A549 (cell line): ENCODE results near the gene RIF1.

Experiments used
- CHD2 ChIP-seq: fragments of 150-350 bp; IDR thresholded peaks from 2 replicates; pipeline ENCODE4 v1.6.1; 2014; ENCODE audit warnings: low read length; ENCODE audit not compliant: partially characterized antibody
- CTCF ChIP-seq: fragments of >200 bp; sonication (Bioruptor Twin); formaldehyde crosslinking; IDR thresholded peaks from 3 replicates; pipeline ENCODE4 v1.5.1; 2016
- E2F6 ChIP-seq: IDR thresholded peaks from 2 replicates; pipeline ENCODE4 v1.6.1; 2012; ENCODE audit warnings: low read depth, borderline replicate concordance
- EP300 ChIP-seq, 2 experiments: fragments of >200 bp; sonication (Bioruptor Twin); formaldehyde crosslinking; IDR thresholded peaks; 2 replicates in 1 of 2; 3 replicates in 1 of 2; pipeline ENCODE4 v1.6.1; 2016 to 2017
- HEYL ChIP-seq: fragments of 250-450 bp; sonication (Bioruptor Pico); IDR thresholded peaks from 2 replicates; pipeline ENCODE4 v1.8.0; 2021; ENCODE audit warnings: mild to moderate bottlenecking, moderate library complexity
- MAZ ChIP-seq: fragments of 150-350 bp; IDR thresholded peaks from 2 replicates; pipeline ENCODE4 v1.6.1; 2014; ENCODE audit warnings: antibody characterized with exemption, low read depth, low read length, borderline replicate concordance
- RARB ChIP-seq: fragments of 250-450 bp; sonication (Bioruptor Pico); IDR thresholded peaks from 2 replicates; pipeline ENCODE4 v1.8.0; 2021; ENCODE audit warnings: mild to moderate bottlenecking, moderate library complexity
- RCOR1 ChIP-seq: fragments of 150-350 bp; IDR thresholded peaks from 2 replicates; pipeline ENCODE4 v1.6.1; 2014; ENCODE audit warnings: antibody characterized with exemption, low read length, low read depth
- REST ChIP-seq: fragments of 200-600 bp; sonication (generic); IDR thresholded peaks from 2 replicates; pipeline ENCODE4 v1.6.1; 2016; ENCODE audit warnings: antibody characterized with exemption, mild to moderate bottlenecking, moderate library complexity
- RFX5 ChIP-seq: fragments of 450-650 bp; IDR thresholded peaks from 2 replicates; pipeline ENCODE4 v1.7.1; 2014; ENCODE audit warnings: antibody characterized with exemption, mild to moderate bottlenecking, moderate library complexity
- TF ChIP-seq, protein P1 (sequence below): fragments of >200 bp; sonication (Bioruptor Twin); formaldehyde crosslinking; IDR thresholded peaks from 3 replicates; pipeline ENCODE4 v1.6.1; 2016

- no peak for TF ChIP-seq RCOR1
- TF ChIP-seq MAZ, result no peak
- no peak for TF ChIP-seq CTCF
- no peak for TF ChIP-seq RFX5
- no peak for TF ChIP-seq CHD2
- no peak for TF ChIP-seq EP300 (IDR thresholded peaks at IDR 0.05)
- TF ChIP-seq RARB, result no peak
- TF ChIP-seq E2F6, result no peak
- TF ChIP-seq HEYL (CRISPR knock-in tag), result no peak
- no peak for TF ChIP-seq REST
- TF ChIP-seq, protein P1, sequence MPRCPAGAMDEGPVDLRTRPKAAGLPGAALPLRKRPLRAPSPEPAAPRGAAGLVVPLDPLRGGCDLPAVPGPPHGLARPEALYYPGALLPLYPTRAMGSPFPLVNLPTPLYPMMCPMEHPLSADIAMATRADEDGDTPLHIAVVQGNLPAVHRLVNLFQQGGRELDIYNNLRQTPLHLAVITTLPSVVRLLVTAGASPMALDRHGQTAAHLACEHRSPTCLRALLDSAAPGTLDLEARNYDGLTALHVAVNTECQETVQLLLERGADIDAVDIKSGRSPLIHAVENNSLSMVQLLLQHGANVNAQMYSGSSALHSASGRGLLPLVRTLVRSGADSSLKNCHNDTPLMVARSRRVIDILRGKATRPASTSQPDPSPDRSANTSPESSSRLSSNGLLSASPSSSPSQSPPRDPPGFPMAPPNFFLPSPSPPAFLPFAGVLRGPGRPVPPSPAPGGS, result no peak
These were observed 111.3 kb downstream of the RIF1 start for GRCh38 chr2:151520976-151521375.
